HepG2 (cell line): ENCODE results near the gene NDN. TPM values are rescaled to one million over a fixed set of nuclear protein-coding genes. Genes with fewer than 3 reads are reported as not detected.

Experiments
- BRCA1 ChIP-seq: sonication (generic); formaldehyde crosslinking; IDR thresholded peaks from 2 replicates; pipeline ENCODE4 v1.4.0; 2020; ENCODE audit warnings: missing genetic modification reagents
- E2F1 ChIP-seq: sonication (generic); formaldehyde crosslinking; IDR thresholded peaks from 2 replicates; pipeline ENCODE4 v1.5.0; 2020; ENCODE audit warnings: missing genetic modification reagents
- MAFK ChIP-seq, 2 experiments: IDR thresholded peaks in 1 of 2; conservative IDR thresholded peaks in 1 of 2; 2 replicates each; pipeline ENCODE4 v1.6.1; 2011; ENCODE audit warnings: improper control_type of control experiment in 2 of 2, low read length in 2 of 2
- NCOA2 ChIP-seq: sonication (generic); formaldehyde crosslinking; IDR thresholded peaks from 2 replicates; pipeline ENCODE4 v1.8.0; 2022; ENCODE audit warnings: inconsistent platforms
- NFRKB ChIP-seq: fragments of 450-650 bp; IDR thresholded peaks from 2 replicates; pipeline ENCODE4 v1.6.1; 2017
- PHF5A ChIP-seq: IDR thresholded peaks from one replicate; pipeline ENCODE4 v1.6.1; 2018; ENCODE audit warnings: low read depth, missing genetic modification reagents; ENCODE audit not compliant: unreplicated experiment
- SMYD3 ChIP-seq: sonication (generic); formaldehyde crosslinking; IDR thresholded peaks from 2 replicates; pipeline ENCODE4 v1.8.1; 2023; ENCODE audit warnings: mild to moderate bottlenecking, missing genetic modification reagents
- ZBTB10 ChIP-seq: sonication (generic); formaldehyde crosslinking; IDR thresholded peaks from 2 replicates; pipeline ENCODE4 v1.4.0; 2020; ENCODE audit warnings: missing genetic modification reagents, borderline replicate concordance
- ZBTB42 ChIP-seq: sonication (generic); formaldehyde crosslinking; IDR thresholded peaks from 2 replicates; pipeline ENCODE4 v1.5.0; 2020; ENCODE audit warnings: mild to moderate bottlenecking, missing genetic modification reagents
- ZC3H13 ChIP-seq: sonication (generic); formaldehyde crosslinking; IDR thresholded peaks from 2 replicates; pipeline ENCODE4 v1.8.1; 2023; ENCODE audit warnings: mild to moderate bottlenecking, missing genetic modification reagents, moderate library complexity
- ZNF275 ChIP-seq: sonication (generic); formaldehyde crosslinking; IDR thresholded peaks from 2 replicates; pipeline ENCODE4 v1.8.0; 2022; ENCODE audit warnings: missing genetic modification reagents, mild to moderate bottlenecking, inconsistent platforms, borderline replicate concordance
- ZNF570 ChIP-seq: sonication (generic); formaldehyde crosslinking; IDR thresholded peaks from 2 replicates; pipeline ENCODE4 v1.4.0; 2020; ENCODE audit warnings: mild to moderate bottlenecking, missing genetic modification reagents, borderline replicate concordance
- ZNF572 ChIP-seq: sonication (generic); formaldehyde crosslinking; IDR thresholded peaks from 2 replicates; pipeline ENCODE4 v1.5.1; 2020; ENCODE audit warnings: mild to moderate bottlenecking, missing genetic modification reagents
- ZNF614 ChIP-seq: IDR thresholded peaks from 2 replicates; pipeline ENCODE4 v1.6.1; 2018; ENCODE audit warnings: missing biosample characterization, missing genetic modification reagents, inconsistent platforms, borderline replicate concordance
- ZNF761 ChIP-seq: sonication (generic); formaldehyde crosslinking; conservative IDR thresholded peaks from 2 replicates; pipeline ENCODE4 v1.4.0; 2020; ENCODE audit warnings: mild to moderate bottlenecking, missing genetic modification reagents
- ZNF775 ChIP-seq: sonication (generic); formaldehyde crosslinking; IDR thresholded peaks from 2 replicates; pipeline ENCODE4 v1.4.0; 2020; ENCODE audit warnings: missing genetic modification reagents, mild to moderate bottlenecking, moderate library complexity, borderline replicate concordance
- polyA plus RNA-seq, 8 experiments: library from polyadenylated mRNA; depleted of rRNA in 3 of 8; stranded (reverse) in 7 of 8; unstranded in 1 of 8; fragments of >200 nt; fragmentation: Illumina TruSeq in 4 of 8; extraction: Trizol in 4 of 8; gene quantifications; 2 replicates each; pipeline versions ENCODE4 v1.2.1 to v1.2.3, GENCODE V29; 2011 to 2016; ENCODE audit warnings: low read depth in 4 of 8, missing spikeins in 1 of 8, mixed read lengths in 1 of 8; ENCODE audit not compliant: insufficient read depth in 1 of 8
- total RNA-seq, 5 experiments: library from RNA; depleted of rRNA; stranded (reverse); fragments of >200 nt; fragmentation: Illumina TruSeq; extraction: Trizol; gene quantifications; 2 replicates each; pipeline ENCODE4 v1.2.3, GENCODE V29; 2016; ENCODE audit warnings: low read depth in 1 of 5
- TF ChIP-seq, protein P1 (sequence below): sonication (generic); formaldehyde crosslinking; IDR thresholded peaks from 2 replicates; pipeline ENCODE4 v1.5.0; 2020; ENCODE audit warnings: mild to moderate bottlenecking, missing genetic modification reagents
- TF ChIP-seq, protein P2 (sequence below), 2 experiments: fragments of 450-650 bp in 1 of 2; sonication (generic) in 1 of 2; formaldehyde crosslinking; IDR thresholded peaks; 2 replicates each; pipeline versions ENCODE4 v1.5.0 to v1.8.0; 2020 to 2022; ENCODE audit warnings: mild to moderate bottlenecking in 1 of 2, missing genetic modification reagents in 1 of 2
- TF ChIP-seq, protein P3 (sequence below): sonication (generic); formaldehyde crosslinking; IDR thresholded peaks from 2 replicates; pipeline ENCODE4 v1.4.0; 2020; ENCODE audit warnings: missing genetic modification reagents, mild to moderate bottlenecking, borderline replicate concordance

NDN gene
- total and polyA plus RNA-seq, 2 of the 13 experiments (the other 11 are each of a cell fraction or from before 2014, with no cell fraction given): 0.03 TPM; not detected in 1

DNA sequence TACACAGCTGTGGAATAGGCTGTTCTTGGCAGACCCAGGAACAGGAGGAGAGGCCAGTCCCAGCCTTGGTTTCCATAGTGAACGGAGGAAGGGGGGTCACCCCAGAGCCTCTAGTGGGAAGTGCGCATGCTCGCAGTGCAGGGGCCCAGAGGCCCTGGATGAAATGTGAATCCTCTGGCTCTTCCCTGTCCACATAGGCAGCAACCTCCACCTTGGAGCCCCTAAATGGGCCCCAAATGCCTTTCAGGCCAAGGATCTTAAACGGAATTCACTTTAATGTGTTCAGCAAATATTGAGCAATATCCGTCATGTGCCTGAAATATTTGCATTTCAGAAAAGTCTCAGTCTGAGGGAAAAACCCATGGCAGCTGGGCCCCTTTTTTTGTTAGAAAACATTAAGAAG, 3.3 kb upstream of the NDN start (continued):
- TF ChIP-seq ZBTB10 (CRISPR knock-in tag) (peak; percentile 55; the same call in 1 of the 2 replicates), ZBTB42 (CRISPR knock-in tag) (no peak), ZC3H13 (CRISPR knock-in tag) (no peak), ZNF761 (no peak), ZNF572 (CRISPR knock-in tag) (no peak), ZNF775 (CRISPR knock-in tag) (no peak), MAFK (conservative IDR thresholded peaks at IDR 0.05 in 1 of 2, IDR thresholded peaks at IDR 0.05 in 1 of 2; ENCODE audit: low read length in 2 of 2) (no peak), ZNF275 (CRISPR knock-in tag) (no peak), NCOA2 (peak; percentile 88), E2F1 (CRISPR knock-in tag) (no peak), ZNF570 (no peak), NFRKB (no peak), ZNF614 (0 out of 2 replicates have a peak, but pooled peaks have one; percentile 34), SMYD3 (CRISPR knock-in tag) (no peak), PHF5A (CRISPR knock-in tag) (no peak), BRCA1 (CRISPR knock-in tag) (no peak)
- TF ChIP-seq, protein P1, sequence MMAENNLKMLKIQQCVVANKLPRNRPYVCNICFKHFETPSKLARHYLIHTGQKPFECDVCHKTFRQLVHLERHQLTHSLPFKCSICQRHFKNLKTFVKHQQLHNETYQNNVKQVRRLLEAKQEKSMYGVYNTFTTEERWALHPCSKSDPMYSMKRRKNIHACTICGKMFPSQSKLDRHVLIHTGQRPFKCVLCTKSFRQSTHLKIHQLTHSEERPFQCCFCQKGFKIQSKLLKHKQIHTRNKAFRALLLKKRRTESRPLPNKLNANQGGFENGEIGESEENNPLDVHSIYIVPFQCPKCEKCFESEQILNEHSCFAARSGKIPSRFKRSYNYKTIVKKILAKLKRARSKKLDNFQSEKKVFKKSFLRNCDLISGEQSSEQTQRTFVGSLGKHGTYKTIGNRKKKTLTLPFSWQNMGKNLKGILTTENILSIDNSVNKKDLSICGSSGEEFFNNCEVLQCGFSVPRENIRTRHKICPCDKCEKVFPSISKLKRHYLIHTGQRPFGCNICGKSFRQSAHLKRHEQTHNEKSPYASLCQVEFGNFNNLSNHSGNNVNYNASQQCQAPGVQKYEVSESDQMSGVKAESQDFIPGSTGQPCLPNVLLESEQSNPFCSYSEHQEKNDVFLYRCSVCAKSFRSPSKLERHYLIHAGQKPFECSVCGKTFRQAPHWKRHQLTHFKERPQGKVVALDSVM (CRISPR knock-in tag): no peak
- TF ChIP-seq, protein P2, sequence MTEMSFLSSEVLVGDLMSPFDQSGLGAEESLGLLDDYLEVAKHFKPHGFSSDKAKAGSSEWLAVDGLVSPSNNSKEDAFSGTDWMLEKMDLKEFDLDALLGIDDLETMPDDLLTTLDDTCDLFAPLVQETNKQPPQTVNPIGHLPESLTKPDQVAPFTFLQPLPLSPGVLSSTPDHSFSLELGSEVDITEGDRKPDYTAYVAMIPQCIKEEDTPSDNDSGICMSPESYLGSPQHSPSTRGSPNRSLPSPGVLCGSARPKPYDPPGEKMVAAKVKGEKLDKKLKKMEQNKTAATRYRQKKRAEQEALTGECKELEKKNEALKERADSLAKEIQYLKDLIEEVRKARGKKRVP (CRISPR knock-in tag; IDR thresholded peaks at IDR 0.05): 0 out of 4 replicates have a peak, but pooled peaks of 1 of the 2 experiments have one; percentile 38
- TF ChIP-seq, protein P3, sequence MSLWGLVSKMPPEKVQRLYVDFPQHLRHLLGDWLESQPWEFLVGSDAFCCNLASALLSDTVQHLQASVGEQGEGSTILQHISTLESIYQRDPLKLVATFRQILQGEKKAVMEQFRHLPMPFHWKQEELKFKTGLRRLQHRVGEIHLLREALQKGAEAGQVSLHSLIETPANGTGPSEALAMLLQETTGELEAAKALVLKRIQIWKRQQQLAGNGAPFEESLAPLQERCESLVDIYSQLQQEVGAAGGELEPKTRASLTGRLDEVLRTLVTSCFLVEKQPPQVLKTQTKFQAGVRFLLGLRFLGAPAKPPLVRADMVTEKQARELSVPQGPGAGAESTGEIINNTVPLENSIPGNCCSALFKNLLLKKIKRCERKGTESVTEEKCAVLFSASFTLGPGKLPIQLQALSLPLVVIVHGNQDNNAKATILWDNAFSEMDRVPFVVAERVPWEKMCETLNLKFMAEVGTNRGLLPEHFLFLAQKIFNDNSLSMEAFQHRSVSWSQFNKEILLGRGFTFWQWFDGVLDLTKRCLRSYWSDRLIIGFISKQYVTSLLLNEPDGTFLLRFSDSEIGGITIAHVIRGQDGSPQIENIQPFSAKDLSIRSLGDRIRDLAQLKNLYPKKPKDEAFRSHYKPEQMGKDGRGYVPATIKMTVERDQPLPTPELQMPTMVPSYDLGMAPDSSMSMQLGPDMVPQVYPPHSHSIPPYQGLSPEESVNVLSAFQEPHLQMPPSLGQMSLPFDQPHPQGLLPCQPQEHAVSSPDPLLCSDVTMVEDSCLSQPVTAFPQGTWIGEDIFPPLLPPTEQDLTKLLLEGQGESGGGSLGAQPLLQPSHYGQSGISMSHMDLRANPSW: 0 out of 2 replicates have a peak, but pooled peaks have one; percentile 35
